GM18870 (cell line): ENCODE data around the gene N4BP2L2.
"Not testable (repeated sequence)": the region's sequence is repeated elsewhere in the genome, so short reads cannot be mapped to it uniquely, and the experiment has no call there.

ENCODE experiments used
- ATAC-seq: cut with Tn5 transposase; IDR thresholded peaks from one replicate; pipeline ENCODE4 v1.9.1; 2021; ENCODE audit warnings: moderate library complexity; ENCODE audit not compliant: unreplicated experiment

Gene N4BP2L2

GRCh38 chr13:32538621-32539246 lies at the start of gene N4BP2L2:
N4BP2L2 (minus strand) TSS chr13:32538795; CDS start chr13:32537027, 1,768 bp downstream.
- peak; percentile 94 for ATAC-seq

GRCh38 chr13:32587811-32588170 lies 49.2 kb upstream of the N4BP2L2 start:
- ATAC-seq: no peak

GRCh38 chr13:32587011-32587810 lies 48.6 kb upstream of the N4BP2L2 start:
- no peak for ATAC-seq

- ATAC-seq: peak; percentile 68
Measured at GRCh38 chr13:32586080-32586900, 47.7 kb upstream of the N4BP2L2 start, which contains the start of gene PDS5B. PDS5B (plus strand) TSS chr13:32586452; CDS start chr13:32648773, 62,321 bp downstream.

- ATAC-seq: no peak
Measured at GRCh38 chr13:32585550-32586079, 47.0 kb upstream of the N4BP2L2 start.

GRCh38 chr13:32582991-32583390 lies 44.4 kb upstream of the N4BP2L2 start:
- no peak for ATAC-seq

- ATAC-seq: no peak
Measured at GRCh38 chr13:32582281-32582680, 43.7 kb upstream of the N4BP2L2 start.

GRCh38 chr13:32581177-32581786 lies 42.7 kb upstream of the N4BP2L2 start:
- ATAC-seq: no peak

- no peak for ATAC-seq
Measured at GRCh38 chr13:32577032-32577431, 38.4 kb upstream of the N4BP2L2 start.

GRCh38 chr13:32575687-32576086 lies 37.1 kb upstream of the N4BP2L2 start:
- not testable (repeated sequence) for ATAC-seq

- ATAC-seq: not testable (repeated sequence)
Measured at GRCh38 chr13:32560842-32561241, 22.2 kb upstream of the N4BP2L2 start.

GRCh38 chr13:32555613-32556012 lies 17.0 kb upstream of the N4BP2L2 start:
- ATAC-seq: no peak

- no peak for ATAC-seq
Measured at GRCh38 chr13:32553720-32554119, 15.1 kb upstream of the N4BP2L2 start.

- ATAC-seq: no peak
Measured at GRCh38 chr13:32549788-32550187, 11.2 kb upstream of the N4BP2L2 start.

GRCh38 chr13:32548837-32549236 lies 10.2 kb upstream of the N4BP2L2 start:
- ATAC-seq: no peak

- no peak for ATAC-seq
Measured at GRCh38 chr13:32545083-32545482, 6.5 kb upstream of the N4BP2L2 start.

- no peak for ATAC-seq
Measured at GRCh38 chr13:32542221-32542620, 3.6 kb upstream of the N4BP2L2 start.

GRCh38 chr13:32538143-32538620 lies 413 bp downstream of the N4BP2L2 start:
- ATAC-seq: peak; percentile 70

- no peak for ATAC-seq
Measured at GRCh38 chr13:32537580-32538142, 934 bp downstream of the N4BP2L2 start.

- no peak for ATAC-seq
Measured at GRCh38 chr13:32535748-32536147, 2.8 kb downstream of the N4BP2L2 start.
